Activated naive CD8-positive, alpha-beta T cell treated with anti-CD3 and anti-CD28 coated beads, Interleukin-2, amount 10 ng/mL, durations not matched to agents 7 days and 5 days (primary cell): ENCODE data around the gene BACH2. TPM values are rescaled to one million over a fixed set of nuclear protein-coding genes. Genes with fewer than 3 reads are reported as not detected.

ENCODE experiments used
- ATAC-seq: fragments of 150-1000 bp; cut with Tn5 transposase; one replicate; pipeline ENCODE4 v1.10.0; 2021; ENCODE audit warnings: low read depth, moderate library complexity
- POLR2A ChIA-PET: fragments of 350-600 bp; sonication (Branson Sonifier 250); formaldehyde crosslinking; loops from one replicate; lab custom pipeline; 2021; ENCODE audit warnings: antibody characterized with exemption; lab: Charles Lee
- DNase-seq: peaks from one replicate; pipeline ENCODE4 v3.0.0; 2021
- H3K27ac Mint-ChIP-seq: one replicate; pipeline ENCODE4 v1.8.0; 2022; ENCODE audit warnings: mild to moderate bottlenecking, mixed read lengths
- H3K27me3 Mint-ChIP-seq: one replicate; pipeline ENCODE4 v1.8.0; 2022; ENCODE audit warnings: mild to moderate bottlenecking, moderate library complexity, mixed read lengths
- H3K36me3 Mint-ChIP-seq: one replicate; pipeline ENCODE4 v1.8.0; 2021; ENCODE audit warnings: mild to moderate bottlenecking, mixed read lengths
- H3K4me1 Mint-ChIP-seq: one replicate; pipeline ENCODE4 v1.8.0; 2021; ENCODE audit warnings: mixed read lengths
- H3K4me3 Mint-ChIP-seq: one replicate; pipeline ENCODE4 v1.8.0; 2022; ENCODE audit warnings: mild to moderate bottlenecking, moderate library complexity, mixed read lengths
- H3K9me3 Mint-ChIP-seq: one replicate; pipeline ENCODE4 v1.8.0; 2021; ENCODE audit warnings: mixed read lengths
- total RNA-seq, 2 experiments: library from RNA; stranded (reverse); gene quantifications; one replicate each; pipeline ENCODE4 v1.2.3, GENCODE V29; 2021

Gene BACH2
- total RNA-seq, 2 experiments from 2014 or later, result 61.7 to 65.8 TPM

DNA sequence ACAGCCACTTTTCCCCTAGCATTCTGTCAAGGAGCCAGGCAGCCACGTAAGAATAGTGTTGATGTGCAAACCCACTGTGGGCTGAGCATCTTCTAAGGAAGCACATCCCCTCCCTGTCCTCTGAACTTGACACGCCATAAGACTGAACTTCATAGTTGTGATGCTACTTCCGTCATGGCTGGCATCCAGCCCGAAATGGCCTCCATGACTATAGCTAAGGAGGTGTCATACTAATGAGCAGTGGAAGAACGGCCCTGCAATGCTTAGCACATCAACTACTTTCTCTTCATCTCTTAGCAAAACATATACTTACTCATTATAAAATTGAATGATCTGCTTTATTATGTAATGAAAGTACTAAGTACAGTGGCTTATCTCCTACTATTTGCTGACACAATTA lies 292.1 kb downstream of the BACH2 start:
- Mint-ChIP-seq H3K36me3 (peaks cover 44% of the 10 kb centered on the region), H3K9me3 (no peaks in the 10 kb centered on the region), H3K4me3 (no peak overlapping the region), H3K27me3 (no peaks in the 10 kb centered on the region), H3K27ac (peak overlapping the region; percentile 74), H3K4me1 (peaks cover 27% of the 10 kb centered on the region)
- DNase-seq (no peak), ATAC-seq (no peak)
- POLR2A ChIA-PET, result no interaction called here

DNA sequence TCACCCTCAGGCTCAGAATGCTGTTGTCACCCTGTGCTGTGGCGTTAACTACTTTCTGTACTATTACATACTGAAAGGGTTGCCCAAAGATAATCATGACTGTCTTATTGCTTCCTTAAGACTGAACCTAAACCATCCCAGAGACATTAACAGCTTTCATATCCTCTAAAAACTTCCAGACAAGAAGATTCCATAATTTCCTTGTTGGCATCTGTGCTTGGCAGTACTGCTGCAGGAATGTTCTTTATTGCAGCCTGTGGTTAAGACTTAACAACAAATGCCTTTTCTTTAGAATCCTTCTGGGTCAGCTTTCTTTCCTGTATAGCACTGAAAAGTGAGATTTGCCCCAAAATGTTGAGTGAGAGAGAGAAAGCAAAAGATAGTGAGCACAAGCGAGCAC lies 292.7 kb downstream of the BACH2 start:
- H3K9me3 Mint-ChIP-seq, result no peaks in the 10 kb centered on the region
- DNase-seq (no peak), ATAC-seq (no peak)
- H3K4me3 Mint-ChIP-seq, result no peak overlapping the region
- no peak overlapping the region for H3K27ac Mint-ChIP-seq
- peaks cover 21% of the 10 kb centered on the region for H3K4me1 Mint-ChIP-seq
- no peaks in the 10 kb centered on the region for H3K27me3 Mint-ChIP-seq
- peaks cover 40% of the 10 kb centered on the region for H3K36me3 Mint-ChIP-seq
- POLR2A ChIA-PET, result no interaction called here

DNA sequence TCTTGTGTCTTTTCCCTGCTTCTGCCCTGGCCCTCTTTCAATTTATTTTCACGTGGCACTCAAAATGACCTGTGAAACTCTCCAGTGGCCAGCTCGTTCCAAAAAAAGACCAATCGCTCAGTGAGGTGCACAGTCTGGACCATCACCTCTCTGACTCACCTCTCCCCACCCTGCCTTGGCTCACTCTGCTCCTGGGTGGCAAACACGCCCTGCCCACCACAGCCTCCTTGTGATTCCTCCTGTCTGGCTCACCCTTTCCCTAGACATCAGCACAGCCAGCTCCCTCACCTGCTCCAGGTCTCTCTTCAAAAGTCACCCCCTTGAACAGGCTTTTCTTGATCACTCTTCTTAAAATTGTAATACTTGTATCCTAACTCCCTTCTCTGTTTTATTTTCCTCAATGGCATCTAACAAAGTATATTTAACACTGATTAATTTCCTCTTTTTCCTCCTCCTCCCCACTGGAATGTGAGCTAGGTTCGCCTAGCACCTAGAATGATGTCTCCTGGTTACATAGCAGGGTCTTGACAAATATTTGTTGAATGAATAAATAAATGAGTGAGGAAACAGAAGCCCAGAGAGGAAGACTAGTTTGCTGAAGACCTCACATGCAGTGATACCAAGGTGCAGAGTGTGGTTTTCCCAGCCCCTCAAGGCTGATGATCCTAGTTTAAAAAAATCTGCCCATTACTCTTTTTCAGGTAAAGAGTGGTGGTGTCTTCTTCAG lies 293.4 kb downstream of the BACH2 start:
- Mint-ChIP-seq H3K9me3 (no peaks in the 10 kb centered on the region), H3K4me1 (peaks cover 14% of the 10 kb centered on the region), H3K27me3 (no peaks in the 10 kb centered on the region), H3K27ac (no peak overlapping the region), H3K4me3 (no peak overlapping the region), H3K36me3 (peaks cover 37% of the 10 kb centered on the region)
- POLR2A ChIA-PET, result interaction anchor here (0.9 kb wide), 1 partner anchor 17 kb away, joined by 3 read pairs; no protein-coding TSS in a partner anchor
- DNase-seq, result no peak
- ATAC-seq, result no peak

DNA sequence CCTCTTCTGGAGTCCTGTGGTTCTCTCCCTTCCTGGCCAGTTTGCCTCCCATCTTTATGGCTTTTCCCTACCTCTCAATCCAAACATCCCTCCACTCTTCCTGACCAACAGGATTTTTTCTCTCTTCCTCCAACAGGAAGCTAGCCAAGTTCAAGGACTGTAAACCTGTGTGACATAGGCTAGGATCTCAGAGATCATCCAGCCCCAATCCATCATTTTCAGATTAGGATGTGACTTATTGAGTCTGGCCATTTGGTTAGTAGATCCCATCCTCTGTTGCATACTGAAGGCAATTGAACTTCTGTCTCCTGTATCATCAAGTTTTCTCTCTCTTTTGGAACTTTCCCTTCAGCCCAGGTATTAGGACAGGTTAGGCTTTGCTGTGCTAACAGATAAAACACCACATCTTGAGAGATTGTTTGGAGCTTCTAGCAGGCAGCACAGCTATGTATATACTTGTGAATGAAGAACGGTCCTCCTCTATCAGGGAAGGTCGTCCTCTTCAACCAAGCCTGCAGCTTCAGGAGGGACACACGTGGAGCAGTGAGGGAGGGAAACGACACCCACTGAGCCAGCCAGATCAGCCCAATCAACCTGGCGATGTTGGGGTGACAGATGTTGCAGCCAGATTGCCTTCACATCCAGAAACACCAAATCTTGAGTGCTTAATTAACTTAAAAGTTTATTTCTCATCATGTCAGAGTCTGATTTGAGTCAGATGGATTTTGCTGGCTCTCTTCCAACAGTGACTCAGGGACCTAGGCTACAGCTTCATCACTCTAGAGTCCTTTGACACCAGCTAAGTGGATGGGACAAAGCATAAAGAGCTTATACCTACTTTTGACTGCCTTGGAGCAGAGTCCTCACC lies 295.5 kb downstream of the BACH2 start:
- POLR2A ChIA-PET, result no interaction called here
- H3K4me3 Mint-ChIP-seq, result no peak overlapping the region
- H3K27ac Mint-ChIP-seq, result no peak overlapping the region
- peaks cover 23% of the 10 kb centered on the region for H3K4me1 Mint-ChIP-seq
- peaks cover 38% of the 10 kb centered on the region for H3K36me3 Mint-ChIP-seq
- ATAC-seq, result no peak
- DNase-seq, result no peak
- H3K9me3 Mint-ChIP-seq, result no peaks in the 10 kb centered on the region
- no peaks in the 10 kb centered on the region for H3K27me3 Mint-ChIP-seq

DNA sequence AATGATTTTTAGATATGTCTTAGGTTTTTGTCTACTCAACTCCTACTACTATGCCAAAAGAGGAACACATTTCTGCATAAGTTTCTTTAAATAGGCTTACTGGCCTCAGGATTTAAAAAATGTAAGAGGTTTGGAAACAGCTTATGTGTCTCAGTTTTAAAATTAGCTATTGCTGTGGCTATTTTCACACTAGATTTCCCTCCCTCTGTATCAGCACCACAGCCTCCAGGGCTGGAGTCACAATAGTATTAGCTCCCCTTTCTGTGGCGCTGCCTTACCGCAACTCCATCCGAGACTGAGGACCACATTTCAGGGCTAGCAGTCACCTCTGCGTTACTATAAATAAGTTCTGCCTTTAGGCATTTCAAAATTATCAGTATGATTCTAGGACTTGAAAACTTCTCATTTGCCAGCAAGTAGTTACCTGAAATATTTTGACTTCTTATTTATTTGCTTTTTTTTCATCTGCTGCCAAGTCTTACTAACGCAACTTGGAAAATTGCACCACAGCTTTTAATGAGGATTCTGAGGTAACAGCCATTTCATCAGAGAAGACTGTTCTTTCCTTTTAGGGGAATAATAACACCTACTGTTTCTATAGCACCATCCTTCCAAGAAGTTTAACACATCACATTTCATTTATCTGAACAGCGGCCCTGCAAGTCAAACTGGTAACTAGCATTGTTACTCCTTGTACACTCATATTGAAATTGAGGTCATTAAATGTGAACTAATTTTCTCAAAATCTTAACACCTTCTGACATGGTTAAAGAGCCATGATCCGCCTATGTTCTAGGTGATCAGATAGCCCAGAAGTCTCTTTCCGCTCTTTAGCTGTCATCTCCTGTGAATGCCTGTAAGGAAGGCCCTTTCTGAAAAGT lies 296.5 kb downstream of the BACH2 start:
- DNase-seq (no peak), ATAC-seq (no peak)
- peak overlapping the region; percentile 21 for H3K27ac Mint-ChIP-seq
- POLR2A ChIA-PET, result interaction anchor here (0.5 to 0.7 kb wide), 2 partner anchors 37 to 254 kb away, joined by 3 to 4 read pairs; no protein-coding TSS in a partner anchor
- H3K36me3 Mint-ChIP-seq, result peaks cover 40% of the 10 kb centered on the region
- H3K4me3 Mint-ChIP-seq, result no peak overlapping the region
- H3K9me3 Mint-ChIP-seq, result no peaks in the 10 kb centered on the region
- no peaks in the 10 kb centered on the region for H3K27me3 Mint-ChIP-seq
- peaks cover 26% of the 10 kb centered on the region for H3K4me1 Mint-ChIP-seq

DNA sequence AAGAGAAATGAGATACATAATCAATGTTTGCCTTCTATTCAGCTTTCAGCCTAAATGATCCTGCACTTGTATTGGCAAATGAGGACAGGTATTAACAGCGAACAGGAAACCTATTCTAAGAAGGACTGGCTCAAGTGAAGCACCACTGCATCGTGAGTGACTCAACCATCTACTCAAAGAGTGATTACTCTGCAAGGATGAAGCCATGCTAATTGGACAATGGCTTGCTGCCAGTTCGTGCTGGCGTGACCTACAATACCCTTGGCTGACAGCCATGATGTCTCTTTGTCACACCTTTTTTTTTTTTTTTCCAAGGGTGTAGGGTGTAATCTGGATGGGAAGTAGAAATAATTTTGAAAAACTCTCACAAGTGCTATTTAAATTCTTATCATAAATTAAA lies 297.5 kb downstream of the BACH2 start:
- DNase-seq (no peak), ATAC-seq (peak; percentile 40)
- Mint-ChIP-seq H3K36me3 (peaks cover 37% of the 10 kb centered on the region), H3K27ac (no peak overlapping the region), H3K27me3 (no peaks in the 10 kb centered on the region), H3K4me1 (peaks cover 26% of the 10 kb centered on the region), H3K4me3 (no peak overlapping the region), H3K9me3 (no peaks in the 10 kb centered on the region)
- POLR2A ChIA-PET, result interaction anchor here (0.7 kb wide), 2 partner anchors 32 to 36 kb away, joined by 3 read pairs; no protein-coding TSS in a partner anchor

DNA sequence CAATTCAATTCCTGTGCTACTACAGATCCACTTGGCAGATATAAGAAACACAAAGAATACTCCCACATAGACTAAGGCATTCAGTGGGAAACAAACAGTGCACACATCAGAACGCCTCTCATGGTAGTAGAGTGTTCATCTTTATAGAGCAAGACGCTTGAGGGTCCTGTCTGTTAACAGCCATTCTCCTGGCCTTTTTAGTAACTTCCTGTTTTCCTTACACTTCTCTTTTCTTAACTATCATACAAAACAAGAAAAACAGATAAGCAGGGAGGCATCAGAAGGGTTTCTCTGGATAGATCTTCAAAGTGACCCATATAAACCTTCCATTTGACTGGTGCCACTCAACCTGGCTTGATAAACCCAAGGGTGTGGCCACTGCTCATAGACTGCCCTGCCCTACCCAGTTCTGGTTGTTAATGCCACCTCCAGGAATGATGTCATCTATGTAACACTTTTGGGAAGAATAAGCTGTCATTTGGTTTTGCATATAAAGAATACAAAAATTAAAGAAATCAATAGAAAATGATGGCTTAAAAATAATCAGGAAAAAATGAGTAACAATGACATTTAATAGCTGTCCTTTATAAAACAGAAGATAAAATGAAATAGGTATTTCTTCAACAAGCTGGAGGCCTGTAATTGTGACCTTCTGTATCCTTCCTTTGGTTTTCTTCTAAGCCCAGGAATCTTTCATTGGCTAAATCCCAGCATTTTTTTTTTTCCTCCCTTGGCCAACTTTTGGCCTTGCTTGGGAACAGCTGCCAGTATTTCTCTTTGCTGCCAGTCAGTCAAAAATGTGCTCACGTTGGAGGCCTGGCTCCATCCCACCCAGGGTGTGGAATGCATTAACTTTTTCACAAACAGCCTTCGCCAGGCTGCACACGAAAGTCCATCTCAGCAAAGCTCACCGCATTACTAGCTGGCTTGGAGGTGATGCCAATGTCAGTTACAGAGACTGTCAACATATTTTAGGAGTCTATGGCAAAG lies 298.9 kb downstream of the BACH2 start:
- Mint-ChIP-seq H3K4me1 (peaks cover 27% of the 10 kb centered on the region), H3K36me3 (peaks cover 37% of the 10 kb centered on the region)

DNA sequence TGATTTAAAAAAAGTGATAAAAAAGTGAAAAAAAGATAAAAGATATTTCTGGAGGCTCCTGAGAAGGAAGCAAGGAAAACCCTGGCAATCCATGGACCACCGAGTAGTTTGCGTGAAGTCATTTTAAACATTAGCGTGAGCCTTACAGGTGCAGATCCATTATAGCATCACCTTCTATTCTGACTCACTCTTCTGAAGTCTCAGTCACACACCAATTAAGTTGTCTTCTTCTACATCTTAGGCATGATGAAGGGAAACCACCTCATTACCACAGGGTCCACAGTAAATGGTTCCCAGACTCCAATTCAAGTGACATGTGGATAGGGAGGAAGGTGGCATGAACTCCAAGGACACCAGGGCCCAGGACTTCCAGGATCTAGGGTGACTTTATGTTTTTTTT lies 303.2 kb downstream of the BACH2 start:
- Mint-ChIP-seq H3K4me1 (peaks cover 45% of the 10 kb centered on the region), H3K27ac (no peak overlapping the region), H3K4me3 (no peak overlapping the region), H3K9me3 (no peaks in the 10 kb centered on the region), H3K27me3 (no peaks in the 10 kb centered on the region), H3K36me3 (peaks cover 56% of the 10 kb centered on the region)
- ATAC-seq (no peak), DNase-seq (no peak)
- POLR2A ChIA-PET, result interaction anchor here (0.7 kb wide), 1 partner anchor 87 kb away, joined by 3 read pairs; no protein-coding TSS in a partner anchor

More for the DNA sequence above, 298.9 kb downstream of the BACH2 start:
- Mint-ChIP-seq H3K4me3 (no peak overlapping the region), H3K9me3 (no peaks in the 10 kb centered on the region), H3K27ac (peak overlapping the region; percentile 66), H3K27me3 (no peaks in the 10 kb centered on the region)
- DNase-seq, result no peak
- POLR2A ChIA-PET, result no interaction called here
- no peak for ATAC-seq

DNA sequence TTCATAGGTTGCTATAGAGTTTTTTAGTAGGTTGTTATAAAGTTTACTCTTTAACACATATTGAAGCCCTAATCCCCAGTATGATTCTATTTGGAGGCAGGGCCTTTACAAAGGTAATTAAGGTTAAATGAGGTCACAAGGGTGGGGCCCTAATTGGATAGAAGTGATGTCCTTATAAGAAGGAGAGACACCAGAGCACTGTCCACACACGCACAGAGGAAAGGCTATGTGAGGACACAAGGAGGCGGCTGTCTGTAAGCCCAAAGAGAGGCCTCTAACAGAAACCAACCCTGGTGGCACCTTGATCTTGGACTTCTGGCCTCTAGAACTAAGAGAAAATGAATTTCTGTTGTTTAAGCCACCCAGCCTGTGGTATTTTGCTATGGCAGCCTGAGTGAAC lies 303.8 kb downstream of the BACH2 start:
- Mint-ChIP-seq H3K27me3 (no peaks in the 10 kb centered on the region), H3K27ac (no peak overlapping the region)
- POLR2A ChIA-PET, result no interaction called here

DNA sequence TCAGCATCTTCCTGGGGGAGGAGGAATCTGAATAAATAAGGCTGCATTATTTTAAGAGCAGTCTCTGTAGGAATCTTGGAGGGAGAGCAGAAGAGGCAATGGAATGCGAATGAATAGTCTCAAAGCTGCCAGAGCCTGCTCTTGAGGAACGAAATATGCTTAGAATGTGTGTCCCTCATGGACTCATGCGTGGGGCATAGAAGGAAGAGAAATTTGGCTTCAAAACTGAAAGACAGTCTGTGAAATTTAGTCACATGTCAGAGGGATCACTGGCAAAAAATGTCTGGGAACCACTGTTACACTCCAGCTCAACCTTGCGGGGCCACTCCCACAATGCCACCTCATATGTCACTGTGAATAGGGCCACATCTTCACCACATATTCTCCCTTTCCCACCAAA lies 306.9 kb downstream of the BACH2 start:
- POLR2A ChIA-PET, result no interaction called here
- H3K27ac Mint-ChIP-seq, result no peak overlapping the region
- H3K4me1 Mint-ChIP-seq, result peaks cover 54% of the 10 kb centered on the region
- no peak overlapping the region for H3K4me3 Mint-ChIP-seq
- DNase-seq (no peak), ATAC-seq (no peak)
- H3K9me3 Mint-ChIP-seq, result no peaks in the 10 kb centered on the region
- peaks cover 46% of the 10 kb centered on the region for H3K36me3 Mint-ChIP-seq
- no peaks in the 10 kb centered on the region for H3K27me3 Mint-ChIP-seq

More for the DNA sequence above, 303.8 kb downstream of the BACH2 start:
- DNase-seq (no peak), ATAC-seq (no peak)
- Mint-ChIP-seq H3K4me1 (peaks cover 45% of the 10 kb centered on the region), H3K4me3 (no peak overlapping the region), H3K36me3 (peaks cover 56% of the 10 kb centered on the region), H3K9me3 (no peaks in the 10 kb centered on the region)

DNA sequence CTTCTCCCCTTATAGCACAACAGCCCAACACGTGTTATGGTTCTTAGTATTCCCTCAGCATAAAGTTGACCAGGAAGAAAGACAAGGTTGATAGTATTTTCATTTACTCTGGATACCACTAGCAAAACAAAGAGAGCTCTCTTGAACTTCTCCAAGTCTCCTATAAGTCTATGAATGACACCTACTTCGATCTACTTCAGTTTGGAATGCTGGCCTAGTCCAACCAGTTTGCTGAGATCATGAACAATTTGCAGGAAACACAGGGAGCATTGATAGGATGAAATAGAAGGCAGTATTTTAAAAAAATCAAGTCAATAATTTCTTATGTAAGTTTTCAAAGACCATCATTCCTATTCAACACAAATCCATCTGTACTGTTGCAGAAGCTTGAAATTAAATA lies 308.8 kb downstream of the BACH2 start:
- POLR2A ChIA-PET, result no interaction called here
- Mint-ChIP-seq H3K9me3 (no peaks in the 10 kb centered on the region), H3K27ac (peak overlapping the region; percentile 8), H3K36me3 (peaks cover 44% of the 10 kb centered on the region), H3K27me3 (no peaks in the 10 kb centered on the region), H3K4me1 (peaks cover 55% of the 10 kb centered on the region), H3K4me3 (no peak overlapping the region)
- ATAC-seq, result no peak
- DNase-seq, result no peak

DNA sequence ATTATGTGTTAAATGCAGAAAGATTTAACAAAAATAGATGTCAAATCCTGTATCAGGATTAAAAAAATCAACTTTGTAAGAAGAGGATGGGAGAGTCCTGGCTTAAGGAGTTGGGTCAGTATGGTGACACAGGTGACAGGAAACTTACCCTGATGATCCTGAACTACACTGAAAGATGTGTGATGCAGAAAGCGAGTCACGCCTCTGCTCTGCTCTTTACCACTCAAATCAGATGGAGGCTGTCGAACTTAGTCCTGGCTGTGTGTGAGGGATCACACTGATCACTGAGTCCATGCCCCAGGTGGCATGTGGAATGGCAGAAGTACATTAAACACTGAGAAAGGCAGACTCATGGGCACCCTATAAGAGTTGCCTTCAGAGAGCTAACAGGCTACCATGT lies 309.5 kb downstream of the BACH2 start:
- H3K27me3 Mint-ChIP-seq, result no peaks in the 10 kb centered on the region
- H3K9me3 Mint-ChIP-seq, result no peaks in the 10 kb centered on the region
- H3K27ac Mint-ChIP-seq, result no peak overlapping the region
- peaks cover 57% of the 10 kb centered on the region for H3K4me1 Mint-ChIP-seq
- ATAC-seq, result peak; percentile 46
- POLR2A ChIA-PET, result no interaction called here
- DNase-seq, result no peak
- H3K36me3 Mint-ChIP-seq, result peaks cover 45% of the 10 kb centered on the region
- no peak overlapping the region for H3K4me3 Mint-ChIP-seq
